ENCODE measurements around the gene CXCL9. TPM values are rescaled to one million over a fixed set of nuclear protein-coding genes. Genes with fewer than 3 reads are reported as not detected.
A peak's percentile ranks its signal among the peaks of the same experiment; 100 is the strongest.

The CXCL9 gene
- total RNA-seq, 1 donor from 2014 or later: 0.14 TPM

- Mint-ChIP-seq H3K9me3 (peaks cover 20% of the 10 kb centered on the region), H3K4me1 (peaks cover 28% of the 10 kb centered on the region), H3K27me3 (peaks cover 7% of the 10 kb centered on the region), H3K4me3 (peak overlapping the region; percentile 70), H3K27ac (peak overlapping the region; percentile 57), H3K36me3 (ENCODE audit: low read depth) (no peaks in the 10 kb centered on the region)
- intact Hi-C loops (cut with micrococcal nuclease): loop anchor here (10.0 kb wide), 1 partner anchor 276 kb away; the partner anchor contains the start of gene STBD1
- no peak for DNase-seq
Measured at GRCh38 chr4:76028350-76028765, 21.0 kb upstream of the CXCL9 start.

- H3K27me3 Mint-ChIP-seq: peaks cover 7% of the 10 kb centered on the region
- intact Hi-C loops (cut with micrococcal nuclease): loop anchor here (1.0 to 10.0 kb wide), 2 partner anchors 34 to 281 kb away; partner anchors contain the start of gene STBD1
- H3K9me3 Mint-ChIP-seq: peaks cover 20% of the 10 kb centered on the region
- H3K4me1 Mint-ChIP-seq: peaks cover 32% of the 10 kb centered on the region
- no peaks in the 10 kb centered on the region for H3K36me3 Mint-ChIP-seq (ENCODE audit: low read depth)
- H3K4me3 Mint-ChIP-seq: peak overlapping the region; percentile 52
- DNase-seq: no peak
- peak overlapping the region; percentile 68 for H3K27ac Mint-ChIP-seq
Measured at GRCh38 chr4:76024065-76024464, 16.8 kb upstream of the CXCL9 start.

- Mint-ChIP-seq H3K27ac (peak within 1 kb of the TSS; percentile 68), H3K4me3 (peak within 1 kb of the TSS; percentile 52)
Measured at GRCh38 chr4:76023389-76023788, 16.1 kb upstream of the CXCL9 start, which contains the start of gene CXCL10. Gene CXCL10 (minus strand): TSS chr4:76023497. CDS start chr4:76023431, 66 bp downstream.

GRCh38 chr4:76022677-76023076 lies 15.4 kb upstream of the CXCL9 start:
- H3K36me3 Mint-ChIP-seq (ENCODE audit: low read depth): no peaks in the 10 kb centered on the region
- H3K4me3 Mint-ChIP-seq: no peak overlapping the region
- intact Hi-C loops (cut with micrococcal nuclease): loop anchor here (10.0 kb wide), 1 partner anchor 282 kb away; the partner anchor contains the start of gene STBD1
- H3K9me3 Mint-ChIP-seq: peaks cover 20% of the 10 kb centered on the region
- H3K27me3 Mint-ChIP-seq: peaks cover 5% of the 10 kb centered on the region
- DNase-seq: no peak
- peak overlapping the region; percentile 35 for H3K27ac Mint-ChIP-seq
- H3K4me1 Mint-ChIP-seq: peaks cover 26% of the 10 kb centered on the region

More at GRCh38 chr4:76023389-76023788, 16.1 kb upstream of the CXCL9 start, which contains the start of gene CXCL10:
- Mint-ChIP-seq H3K36me3 (ENCODE audit: low read depth) (no peaks in the 10 kb centered on the region), H3K27me3 (peaks cover 5% of the 10 kb centered on the region), H3K4me1 (peaks cover 28% of the 10 kb centered on the region), H3K9me3 (peaks cover 20% of the 10 kb centered on the region)
- intact Hi-C loops (cut with micrococcal nuclease): loop anchor here (10.0 kb wide), 1 partner anchor 281 kb away; the partner anchor contains the start of gene STBD1
- no peak for DNase-seq

GRCh38 chr4:76022031-76022430 lies 14.7 kb upstream of the CXCL9 start:
- no peak for DNase-seq
- peak overlapping the region; percentile 5 for H3K27ac Mint-ChIP-seq
- H3K9me3 Mint-ChIP-seq: peaks cover 16% of the 10 kb centered on the region
- H3K4me3 Mint-ChIP-seq: no peak overlapping the region
- H3K36me3 Mint-ChIP-seq (ENCODE audit: low read depth): no peaks in the 10 kb centered on the region
- peaks cover 24% of the 10 kb centered on the region for H3K4me1 Mint-ChIP-seq
- peaks cover 5% of the 10 kb centered on the region for H3K27me3 Mint-ChIP-seq
- intact Hi-C loops (cut with micrococcal nuclease): loop anchor here (10.0 kb wide), 1 partner anchor 283 kb away; the partner anchor contains the start of gene STBD1

- no peak overlapping the region for H3K27ac Mint-ChIP-seq
- peaks cover 4% of the 10 kb centered on the region for H3K27me3 Mint-ChIP-seq
- DNase-seq: no peak
- no peaks in the 10 kb centered on the region for H3K9me3 Mint-ChIP-seq
- peaks cover 11% of the 10 kb centered on the region for H3K4me1 Mint-ChIP-seq
- no peaks in the 10 kb centered on the region for H3K36me3 Mint-ChIP-seq (ENCODE audit: low read depth)
- no peak overlapping the region for H3K4me3 Mint-ChIP-seq
- intact Hi-C loops (cut with micrococcal nuclease): no loop called here
Measured at GRCh38 chr4:76017056-76017686, 9.9 kb upstream of the CXCL9 start.

- no peak overlapping the region for H3K4me3 Mint-ChIP-seq
- H3K27me3 Mint-ChIP-seq: peaks cover 4% of the 10 kb centered on the region
- peaks cover 10% of the 10 kb centered on the region for H3K4me1 Mint-ChIP-seq
- H3K36me3 Mint-ChIP-seq (ENCODE audit: low read depth): no peaks in the 10 kb centered on the region
- intact Hi-C loops (cut with micrococcal nuclease): no loop called here
- no peak overlapping the region for H3K27ac Mint-ChIP-seq
- H3K9me3 Mint-ChIP-seq: no peaks in the 10 kb centered on the region
- no peak for DNase-seq
Measured at GRCh38 chr4:76016393-76016792, 9.1 kb upstream of the CXCL9 start.

- intact Hi-C loops (cut with micrococcal nuclease): no loop called here
- Mint-ChIP-seq H3K9me3 (no peaks in the 10 kb centered on the region), H3K36me3 (ENCODE audit: low read depth) (no peaks in the 10 kb centered on the region), H3K4me3 (no peak overlapping the region), H3K27me3 (peaks cover 4% of the 10 kb centered on the region), H3K4me1 (peaks cover 10% of the 10 kb centered on the region), H3K27ac (no peak overlapping the region)
- DNase-seq: no peak
Measured at GRCh38 chr4:76013540-76013939, 6.2 kb upstream of the CXCL9 start.

- Mint-ChIP-seq H3K4me3 (no peak overlapping the region), H3K36me3 (ENCODE audit: low read depth) (no peaks in the 10 kb centered on the region), H3K27ac (no peak overlapping the region), H3K9me3 (no peaks in the 10 kb centered on the region), H3K4me1 (peaks cover 10% of the 10 kb centered on the region), H3K27me3 (peaks cover 8% of the 10 kb centered on the region)
- no peak for DNase-seq
- intact Hi-C loops (cut with micrococcal nuclease): no loop called here
Measured at GRCh38 chr4:76012388-76012801, 5.1 kb upstream of the CXCL9 start.

GRCh38 chr4:76011700-76012387 lies 4.5 kb upstream of the CXCL9 start:
- DNase-seq: no peak
- intact Hi-C loops (cut with micrococcal nuclease): no loop called here
- Mint-ChIP-seq H3K27ac (no peak overlapping the region), H3K36me3 (ENCODE audit: low read depth) (no peaks in the 10 kb centered on the region), H3K27me3 (peaks cover 13% of the 10 kb centered on the region), H3K4me3 (no peak overlapping the region), H3K9me3 (no peaks in the 10 kb centered on the region), H3K4me1 (peaks cover 10% of the 10 kb centered on the region)

- DNase-seq: no peak
- Mint-ChIP-seq H3K36me3 (ENCODE audit: low read depth) (no peaks in the 10 kb centered on the region), H3K27ac (no peak overlapping the region), H3K27me3 (peaks cover 14% of the 10 kb centered on the region), H3K9me3 (no peaks in the 10 kb centered on the region), H3K4me3 (no peak overlapping the region), H3K4me1 (peaks cover 5% of the 10 kb centered on the region)
- intact Hi-C loops (cut with micrococcal nuclease): no loop called here
Measured at GRCh38 chr4:76011018-76011670, 3.8 kb upstream of the CXCL9 start.

GRCh38 chr4:76010576-76010975 lies 3.3 kb upstream of the CXCL9 start:
- Mint-ChIP-seq H3K4me3 (no peak overlapping the region), H3K9me3 (no peaks in the 10 kb centered on the region), H3K36me3 (ENCODE audit: low read depth) (no peaks in the 10 kb centered on the region), H3K27me3 (peaks cover 14% of the 10 kb centered on the region), H3K4me1 (peaks cover 5% of the 10 kb centered on the region), H3K27ac (no peak overlapping the region)
- no peak for DNase-seq
- intact Hi-C loops (cut with micrococcal nuclease): no loop called here

- no peaks in the 10 kb centered on the region for H3K36me3 Mint-ChIP-seq (ENCODE audit: low read depth)
- H3K27me3 Mint-ChIP-seq: peaks cover 12% of the 10 kb centered on the region
Measured at GRCh38 chr4:76009311-76009710, 2.0 kb upstream of the CXCL9 start.

GRCh38 chr4:76003620-76004019 lies 3.7 kb downstream of the CXCL9 start:
- Mint-ChIP-seq H3K4me3 (no peak overlapping the region), H3K27me3 (peaks cover 9% of the 10 kb centered on the region), H3K4me1 (peaks cover 6% of the 10 kb centered on the region), H3K27ac (no peak overlapping the region), H3K9me3 (no peaks in the 10 kb centered on the region), H3K36me3 (ENCODE audit: low read depth) (no peaks in the 10 kb centered on the region)
- DNase-seq: no peak
- intact Hi-C loops (cut with micrococcal nuclease): no loop called here

More at GRCh38 chr4:76009311-76009710, 2.0 kb upstream of the CXCL9 start:
- Mint-ChIP-seq H3K27ac (no peak overlapping the region), H3K4me1 (peaks cover 5% of the 10 kb centered on the region), H3K4me3 (no peak overlapping the region), H3K9me3 (no peaks in the 10 kb centered on the region)
- intact Hi-C loops (cut with micrococcal nuclease): no loop called here
- no peak for DNase-seq

Data from activated CD4-positive, alpha-beta T cell treated with anti-CD3 and anti-CD28 coated beads, Interleukin-2, amount 10 ng/mL, durations not matched to agents 24 days and 14 days (primary cell).